Measurements from ENCODE around the gene GALNTL6. TPM values are rescaled to one million over a fixed set of nuclear protein-coding genes. Genes with fewer than 3 reads are reported as not detected.
A peak's percentile ranks its signal among the peaks of the same experiment; 100 is the strongest.

Gene GALNTL6
- polyA plus RNA-seq, 1 donor (not counting 4 experiments of a cell fraction or from before 2014, with no cell fraction given), result not detected

- H3K9me3 ChIP-seq (ENCODE audit: control insufficient read depth, low read depth, low read length), result no peaks in the 10 kb centered on the region
- dilution Hi-C loops (cut with MboI; ENCODE audit: extremely low pct_ligation_motif_present, low sequenced_read_pairs), result no loop called here
- no peak for FAIRE-seq
- no peaks in the 10 kb centered on the region for H3K4me1 ChIP-seq (ENCODE audit: control insufficient read depth, extremely low read depth, insufficient read depth, low read length)
- H3K4me2 ChIP-seq (ENCODE audit: control insufficient read depth, extremely low read depth, insufficient read depth, low read depth, low read length), result no peak overlapping the region
- H3K27me3 ChIP-seq (ENCODE audit: control insufficient read depth, extremely low read depth, insufficient read depth, low read length), result no peaks in the 10 kb centered on the region
- no peaks in the 10 kb centered on the region for H3K36me3 ChIP-seq (ENCODE audit: control insufficient read depth in 2 of 2, extremely low read depth in 1 of 2, insufficient read depth in 2 of 2, low read length in 2 of 2)
- TF ChIP-seq CTCF (optimal IDR thresholded peaks at IDR 0.05 in 1 of 3, IDR thresholded peaks at IDR 0.05 in 1 of 3, conservative IDR thresholded peaks at IDR 0.05 in 1 of 3; ENCODE audit: extremely low read depth in 1 of 3, insufficient read depth in 2 of 3, low read length in 3 of 3) (peak in 2 of 3 experiments; percentile 6 to 33), EZH2 (IDR thresholded peaks at IDR 0.05; ENCODE audit: low read length) (no peak)
- no peak overlapping the region for H3K27ac ChIP-seq (ENCODE audit: control insufficient read depth, insufficient read depth, low read length)
- no peak for DNase-seq (ENCODE audit: low read depth, low spot score)
- H2AFZ ChIP-seq (ENCODE audit: control insufficient read depth, low read length), result no peak overlapping the region
- no peaks in the 10 kb centered on the region for H4K20me1 ChIP-seq (ENCODE audit: control insufficient read depth, extremely low read depth, insufficient read depth, low read length)
- no peaks in the 10 kb centered on the region for H3K79me2 ChIP-seq (ENCODE audit: control insufficient read depth, insufficient read depth, low read length)
- no peaks in the 10 kb centered on the region for H3K9me1 ChIP-seq (ENCODE audit: control insufficient read depth, extremely low read depth, insufficient read depth, low read length)
- H3K4me3 ChIP-seq (ENCODE audit: control insufficient read depth in 2 of 3, extremely low read depth in 1 of 3, insufficient read depth in 2 of 3, low read depth in 1 of 3, low read length in 3 of 3), result no peak overlapping the region
- no peak overlapping the region for H3K9ac ChIP-seq (ENCODE audit: control insufficient read depth, extremely low read depth, insufficient read depth, low read length)
Measured at GRCh38 chr4:172830295-172830764, 1017.1 kb downstream of the GALNTL6 start.

GRCh38 chr4:172836661-172837060 is 1023.5 kb downstream of the GALNTL6 start:
- dilution Hi-C loops (cut with MboI; ENCODE audit: extremely low pct_ligation_motif_present, low sequenced_read_pairs), result no loop called here
- no peaks in the 10 kb centered on the region for H3K9me1 ChIP-seq (ENCODE audit: control insufficient read depth, extremely low read depth, insufficient read depth, low read length)
- H3K4me3 ChIP-seq (ENCODE audit: control insufficient read depth in 2 of 3, extremely low read depth in 1 of 3, insufficient read depth in 2 of 3, low read depth in 1 of 3, low read length in 3 of 3), result no peak overlapping the region
- H3K9ac ChIP-seq (ENCODE audit: control insufficient read depth, extremely low read depth, insufficient read depth, low read length), result no peak overlapping the region
- H3K4me1 ChIP-seq (ENCODE audit: control insufficient read depth, extremely low read depth, insufficient read depth, low read length), result no peaks in the 10 kb centered on the region
- no peaks in the 10 kb centered on the region for H3K79me2 ChIP-seq (ENCODE audit: control insufficient read depth, insufficient read depth, low read length)
- H3K36me3 ChIP-seq (ENCODE audit: control insufficient read depth in 2 of 2, extremely low read depth in 1 of 2, insufficient read depth in 2 of 2, low read length in 2 of 2), result no peaks in the 10 kb centered on the region
- H3K27ac ChIP-seq (ENCODE audit: control insufficient read depth, insufficient read depth, low read length), result no peak overlapping the region
- H3K27me3 ChIP-seq (ENCODE audit: control insufficient read depth, extremely low read depth, insufficient read depth, low read length), result no peaks in the 10 kb centered on the region
- no peak overlapping the region for H2AFZ ChIP-seq (ENCODE audit: control insufficient read depth, low read length)
- no peaks in the 10 kb centered on the region for H4K20me1 ChIP-seq (ENCODE audit: control insufficient read depth, extremely low read depth, insufficient read depth, low read length)
- FAIRE-seq, result no peak
- TF ChIP-seq CTCF (optimal IDR thresholded peaks at IDR 0.05 in 1 of 3, IDR thresholded peaks at IDR 0.05 in 1 of 3, conservative IDR thresholded peaks at IDR 0.05 in 1 of 3; ENCODE audit: extremely low read depth in 1 of 3, insufficient read depth in 2 of 3, low read length in 3 of 3), result no peak
- TF ChIP-seq EZH2 (IDR thresholded peaks at IDR 0.05; ENCODE audit: low read length), result no peak
- DNase-seq (ENCODE audit: low read depth, low spot score), result no peak
- no peaks in the 10 kb centered on the region for H3K9me3 ChIP-seq (ENCODE audit: control insufficient read depth, low read depth, low read length)
- H3K4me2 ChIP-seq (ENCODE audit: control insufficient read depth, extremely low read depth, insufficient read depth, low read depth, low read length), result no peak overlapping the region

Data from keratinocyte (primary cell).